Measurements from ENCODE around the gene MYO1E. TPM values are rescaled to one million over a fixed set of nuclear protein-coding genes. Genes with fewer than 3 reads are reported as not detected.

The MYO1E gene
- total RNA-seq, 1 donor from 2014 or later = 37.6 TPM

DNA sequence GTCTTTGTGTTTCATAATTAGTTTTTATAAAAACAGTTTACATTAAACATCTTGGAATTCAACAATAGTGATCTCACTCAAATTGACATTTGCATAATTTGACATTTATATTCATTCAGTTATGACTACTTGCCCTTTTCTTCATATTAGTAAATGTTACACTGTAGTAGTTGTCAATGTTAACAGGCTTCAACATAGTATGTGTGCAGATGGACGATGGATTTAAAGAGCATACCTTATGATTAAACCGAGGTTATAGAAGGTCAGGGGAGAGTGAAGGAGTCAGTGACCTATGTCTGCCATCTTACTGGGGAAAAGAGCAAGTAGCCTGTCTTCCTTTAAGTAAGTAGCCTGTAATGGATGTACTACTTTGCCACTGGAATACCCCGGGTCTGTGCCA lies 276.2 kb downstream of the MYO1E start:
- no peak for DNase-seq (ENCODE audit: missing footprints)
- no peak for ATAC-seq
- intact Hi-C loops (cut with DNase I) = no loop called here

DNA sequence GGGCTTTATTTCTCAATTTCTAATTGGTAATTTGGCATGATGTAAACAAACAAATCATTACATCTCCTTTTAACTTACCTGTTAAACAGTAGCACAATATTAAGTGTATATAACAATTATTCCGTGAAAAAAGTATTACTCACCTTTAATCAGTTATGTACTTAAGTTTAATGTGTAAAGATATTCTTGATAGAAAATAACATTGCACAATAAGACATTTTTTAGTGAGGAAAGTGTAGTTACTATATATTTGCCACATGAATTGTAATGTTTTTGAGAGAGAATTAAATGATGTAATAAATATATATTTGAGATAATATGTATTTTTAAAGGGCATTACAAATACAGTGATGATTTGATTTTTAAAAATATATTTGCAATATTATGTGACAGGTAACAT lies 278.6 kb downstream of the MYO1E start:
- ATAC-seq (no peak), DNase-seq (ENCODE audit: missing footprints) (no peak)
- intact Hi-C loops (cut with DNase I) = no loop called here

GRCh38 chr15:59087731-59088130 lies 284.9 kb downstream of the MYO1E start:
- intact Hi-C loops (cut with DNase I) = no loop called here
- no peak for ATAC-seq

More at GRCh38 chr15:59087731-59088130, 284.9 kb downstream of the MYO1E start:
- DNase-seq (ENCODE audit: missing footprints) = no peak

Small RNA genes within 50 kb of the gene (microRNA-seq; reads per million reads assigned to microRNA genes)
- 4.3 reads per million, percentile 8 among the genes with 10 or more reads in this experiment for gene MIR2116

Other genes with a start within 250 kb of the MYO1E start
- not detected for gene LDHAL6B, start 166.0 kb downstream of the MYO1E start, total RNA-seq
- gene FAM81A, start 65.3 kb upstream of the MYO1E start, total RNA-seq = 11.0 TPM
- gene GCNT3, start 238.9 kb upstream of the MYO1E start, total RNA-seq = not detected

Data from Right ventricle myocardium inferior (tissue), 1 donor.